Omental fat pad (tissue), 4 donors: ENCODE measurements around the gene GFPT1. TPM values are rescaled to one million over a fixed set of nuclear protein-coding genes. Genes with fewer than 3 reads are reported as not detected.

Source experiments
- ATAC-seq: fragments of 150-250 bp; one replicate; pipeline ENCODE4 v1.9.1; 2016; ENCODE audit warnings: mild to moderate bottlenecking, moderate library complexity; ENCODE audit not compliant: low FRiP score
- DNase-seq: peaks from one replicate; pipeline ENCODE4 v3.0.0-alpha.2; 2019; ENCODE audit warnings: low spot score
- CTCF ChIP-seq, 3 donors: fragments of 450-650 bp; IDR thresholded peaks; one replicate each; pipeline ENCODE4 v1.5.1; 2016 to 2017; ENCODE audit warnings: antibody characterized with exemption in 3 of 3, mild to moderate bottlenecking in 3 of 3, moderate library complexity in 2 of 3
- total RNA-seq, 4 donors: library from RNA; depleted of rRNA; stranded (reverse); fragments of >200 nt; gene quantifications; one replicate each; pipeline ENCODE4 v1.1.0, GENCODE V29; 2016

Gene GFPT1
- total RNA-seq, 4 donors from 2014 or later, result 32.9 to 105 (median 54.5) TPM

GRCh38 chr2:69353360-69353759 is 33.7 kb downstream of the GFPT1 start:
- no peak for DNase-seq
- TF ChIP-seq CTCF (IDR thresholded peaks at IDR 0.05), result no peak
- ATAC-seq, result no peak

- no peak for TF ChIP-seq CTCF (IDR thresholded peaks at IDR 0.05)
- DNase-seq (no peak), ATAC-seq (no peak)
Measured at GRCh38 chr2:69348781-69349180, 38.2 kb downstream of the GFPT1 start.

GRCh38 chr2:69345434-69345833 is 41.6 kb downstream of the GFPT1 start:
- no peak for DNase-seq
- ATAC-seq, result no peak
- no peak for TF ChIP-seq CTCF (IDR thresholded peaks at IDR 0.05)

- ATAC-seq, result no peak
- no peak for TF ChIP-seq CTCF (IDR thresholded peaks at IDR 0.05)
- no peak for DNase-seq
Measured at GRCh38 chr2:69344305-69344704, 42.7 kb downstream of the GFPT1 start.

GRCh38 chr2:69340101-69340775 is 46.8 kb downstream of the GFPT1 start:
- TF ChIP-seq CTCF (IDR thresholded peaks at IDR 0.05), result no peak
- ATAC-seq (no peak), DNase-seq (no peak)

GRCh38 chr2:69335311-69335710 is 51.7 kb downstream of the GFPT1 start:
- no peak for TF ChIP-seq CTCF (IDR thresholded peaks at IDR 0.05)

GRCh38 chr2:69333352-69333751 is 53.7 kb downstream of the GFPT1 start:
- ATAC-seq (no peak), DNase-seq (no peak)
- TF ChIP-seq CTCF (IDR thresholded peaks at IDR 0.05), result no peak

More at GRCh38 chr2:69335311-69335710, 51.7 kb downstream of the GFPT1 start:
- DNase-seq (no peak), ATAC-seq (no peak)
